ENCODE measurements around the gene PWP1. TPM values are rescaled to one million over a fixed set of nuclear protein-coding genes. Genes with fewer than 3 reads are reported as not detected.
A peak's percentile ranks its signal among the peaks of the same experiment; 100 is the strongest.
"Not testable (repeated sequence)": the region's sequence is repeated elsewhere in the genome, so short reads cannot be mapped to it uniquely, and the experiment has no call there.

PWP1 gene
- total RNA-seq, 1 donor from 2014 or later = 38.1 TPM

- Histone ChIP-seq H3K9me3 (ENCODE audit: control insufficient read depth in 3 of 3, low read length in 3 of 3) (no peaks in the 10 kb centered on the region), H3K4me3 (ENCODE audit: low read length in 3 of 3) (peak overlapping the region in 1 of 3 donors; percentile 97), H3K27me3 (ENCODE audit: control insufficient read depth in 3 of 3, insufficient read depth in 3 of 3, low read length in 3 of 3) (peaks cover 0 to 9% (median 2%) of the 10 kb centered on the region in 3 donors), H3K9ac (ENCODE audit: low read depth in 1 of 3, low read length in 3 of 3) (no peak overlapping the region), H3K27ac (ENCODE audit: low read depth, low read length) (no peak overlapping the region), H3K4me1 (ENCODE audit: control insufficient read depth in 3 of 3, insufficient read depth in 3 of 3, low read length in 3 of 3) (peaks cover 9 to 19% (median 10%) of the 10 kb centered on the region in 3 donors), H3K36me3 (ENCODE audit: control insufficient read depth in 3 of 3, insufficient read depth in 3 of 3, low read length in 3 of 3) (peaks cover 10 to 11% (median 11%) of the 10 kb centered on the region in 3 donors)
Measured at GRCh38 chr12:107684029-107684795, 1.4 kb upstream of the PWP1 start.

GRCh38 chr12:107684990-107685359, 624 bp upstream of the PWP1 start:
- H3K9ac ChIP-seq (ENCODE audit: low read depth in 1 of 3, low read length in 3 of 3) = peak overlapping the region; percentile 95 to 100 (median 96)
- H3K36me3 ChIP-seq (ENCODE audit: control insufficient read depth in 3 of 3, insufficient read depth in 3 of 3, low read length in 3 of 3) = peaks cover 12 to 17% (median 15%) of the 10 kb centered on the region in 3 donors
- peaks cover 9 to 19% (median 10%) of the 10 kb centered on the region in 3 donors for H3K4me1 ChIP-seq (ENCODE audit: control insufficient read depth in 3 of 3, insufficient read depth in 3 of 3, low read length in 3 of 3)
- H3K9me3 ChIP-seq (ENCODE audit: control insufficient read depth in 3 of 3, low read length in 3 of 3) = no peaks in the 10 kb centered on the region
- H3K4me3 ChIP-seq (ENCODE audit: low read length in 3 of 3) = peak overlapping the region; percentile 95 to 100 (median 97)
- peaks cover 0 to 8% (median 2%) of the 10 kb centered on the region in 3 donors for H3K27me3 ChIP-seq (ENCODE audit: control insufficient read depth in 3 of 3, insufficient read depth in 3 of 3, low read length in 3 of 3)
- peak overlapping the region; percentile 58 for H3K27ac ChIP-seq (ENCODE audit: low read depth, low read length)

GRCh38 chr12:107695772-107696171, 10.2 kb downstream of the PWP1 start:
- H3K27me3 ChIP-seq (ENCODE audit: control insufficient read depth in 3 of 3, insufficient read depth in 3 of 3, low read length in 3 of 3); H3K27ac ChIP-seq (ENCODE audit: low read depth, low read length); H3K9me3 ChIP-seq (ENCODE audit: control insufficient read depth in 3 of 3, low read length in 3 of 3); H3K4me3 ChIP-seq (ENCODE audit: low read length in 3 of 3); H3K9ac ChIP-seq (ENCODE audit: low read depth in 1 of 3, low read length in 3 of 3); H3K4me1 ChIP-seq (ENCODE audit: control insufficient read depth in 3 of 3, insufficient read depth in 3 of 3, low read length in 3 of 3): not testable (repeated sequence)
- peaks cover 44 to 84% (median 84%) of the 10 kb centered on the region in 3 donors for H3K36me3 ChIP-seq (ENCODE audit: control insufficient read depth in 3 of 3, insufficient read depth in 3 of 3, low read length in 3 of 3)

- Histone ChIP-seq H3K9me3 (ENCODE audit: control insufficient read depth in 3 of 3, low read length in 3 of 3) (no peaks in the 10 kb centered on the region), H3K4me1 (ENCODE audit: control insufficient read depth in 3 of 3, insufficient read depth in 3 of 3, low read length in 3 of 3) (no peaks in the 10 kb centered on the region), H3K27ac (ENCODE audit: low read depth, low read length) (no peak overlapping the region), H3K27me3 (ENCODE audit: control insufficient read depth in 3 of 3, insufficient read depth in 3 of 3, low read length in 3 of 3) (no peaks in the 10 kb centered on the region), H3K4me3 (ENCODE audit: low read length in 3 of 3) (no peak overlapping the region), H3K36me3 (ENCODE audit: control insufficient read depth in 3 of 3, insufficient read depth in 3 of 3, low read length in 3 of 3) (peaks cover 45 to 79% (median 74%) of the 10 kb centered on the region in 3 donors), H3K9ac (ENCODE audit: low read depth in 1 of 3, low read length in 3 of 3) (no peak overlapping the region)
Measured at GRCh38 chr12:107702106-107702505, 16.5 kb downstream of the PWP1 start.

GRCh38 chr12:107704041-107704440, 18.4 kb downstream of the PWP1 start:
- no peak overlapping the region for H3K27ac ChIP-seq (ENCODE audit: low read depth, low read length)
- H3K9me3 ChIP-seq (ENCODE audit: control insufficient read depth in 3 of 3, low read length in 3 of 3) = no peaks in the 10 kb centered on the region
- H3K27me3 ChIP-seq (ENCODE audit: control insufficient read depth in 3 of 3, insufficient read depth in 3 of 3, low read length in 3 of 3) = no peaks in the 10 kb centered on the region
- no peak overlapping the region for H3K9ac ChIP-seq (ENCODE audit: low read depth in 1 of 3, low read length in 3 of 3)
- no peak overlapping the region for H3K4me3 ChIP-seq (ENCODE audit: low read length in 3 of 3)
- no peaks in the 10 kb centered on the region for H3K4me1 ChIP-seq (ENCODE audit: control insufficient read depth in 3 of 3, insufficient read depth in 3 of 3, low read length in 3 of 3)
- peaks cover 51 to 74% (median 67%) of the 10 kb centered on the region in 3 donors for H3K36me3 ChIP-seq (ENCODE audit: control insufficient read depth in 3 of 3, insufficient read depth in 3 of 3, low read length in 3 of 3)

GRCh38 chr12:107705522-107705921, 19.9 kb downstream of the PWP1 start:
- not testable (repeated sequence) for H3K27me3 ChIP-seq (ENCODE audit: control insufficient read depth in 3 of 3, insufficient read depth in 3 of 3, low read length in 3 of 3); H3K9ac ChIP-seq (ENCODE audit: low read depth in 1 of 3, low read length in 3 of 3); H3K4me1 ChIP-seq (ENCODE audit: control insufficient read depth in 3 of 3, insufficient read depth in 3 of 3, low read length in 3 of 3); H3K9me3 ChIP-seq (ENCODE audit: control insufficient read depth in 3 of 3, low read length in 3 of 3); H3K4me3 ChIP-seq (ENCODE audit: low read length in 3 of 3); H3K27ac ChIP-seq (ENCODE audit: low read depth, low read length)
- H3K36me3 ChIP-seq (ENCODE audit: control insufficient read depth in 3 of 3, insufficient read depth in 3 of 3, low read length in 3 of 3) = peaks cover 50 to 73% (median 61%) of the 10 kb centered on the region in 3 donors

- Histone ChIP-seq H3K4me3 (ENCODE audit: low read length in 3 of 3) (no peak overlapping the region), H3K27ac (ENCODE audit: low read depth, low read length) (no peak overlapping the region), H3K4me1 (ENCODE audit: control insufficient read depth in 3 of 3, insufficient read depth in 3 of 3, low read length in 3 of 3) (no peaks in the 10 kb centered on the region), H3K9ac (ENCODE audit: low read depth in 1 of 3, low read length in 3 of 3) (no peak overlapping the region), H3K36me3 (ENCODE audit: control insufficient read depth in 3 of 3, insufficient read depth in 3 of 3, low read length in 3 of 3) (peaks cover 16 to 40% (median 38%) of the 10 kb centered on the region in 3 donors), H3K9me3 (ENCODE audit: control insufficient read depth in 3 of 3, low read length in 3 of 3) (no peaks in the 10 kb centered on the region), H3K27me3 (ENCODE audit: control insufficient read depth in 3 of 3, insufficient read depth in 3 of 3, low read length in 3 of 3) (no peaks in the 10 kb centered on the region)
Measured at GRCh38 chr12:107715780-107716179, 30.2 kb downstream of the PWP1 start.

GRCh38 chr12:107718606-107719005, 33.0 kb downstream of the PWP1 start:
- Histone ChIP-seq H3K9me3 (ENCODE audit: control insufficient read depth in 3 of 3, low read length in 3 of 3) (no peaks in the 10 kb centered on the region), H3K27ac (ENCODE audit: low read depth, low read length) (no peak overlapping the region), H3K4me1 (ENCODE audit: control insufficient read depth in 3 of 3, insufficient read depth in 3 of 3, low read length in 3 of 3) (no peaks in the 10 kb centered on the region), H3K9ac (ENCODE audit: low read depth in 1 of 3, low read length in 3 of 3) (no peak overlapping the region), H3K4me3 (ENCODE audit: low read length in 3 of 3) (no peak overlapping the region), H3K36me3 (ENCODE audit: control insufficient read depth in 3 of 3, insufficient read depth in 3 of 3, low read length in 3 of 3) (peaks cover 1 to 16% (median 12%) of the 10 kb centered on the region in 3 donors), H3K27me3 (ENCODE audit: control insufficient read depth in 3 of 3, insufficient read depth in 3 of 3, low read length in 3 of 3) (no peaks in the 10 kb centered on the region)

- H3K9ac ChIP-seq (ENCODE audit: low read depth in 1 of 3, low read length in 3 of 3); H3K27ac ChIP-seq (ENCODE audit: low read depth, low read length); H3K4me3 ChIP-seq (ENCODE audit: low read length in 3 of 3); H3K9me3 ChIP-seq (ENCODE audit: control insufficient read depth in 3 of 3, low read length in 3 of 3); H3K36me3 ChIP-seq (ENCODE audit: control insufficient read depth in 3 of 3, insufficient read depth in 3 of 3, low read length in 3 of 3); H3K27me3 ChIP-seq (ENCODE audit: control insufficient read depth in 3 of 3, insufficient read depth in 3 of 3, low read length in 3 of 3); H3K4me1 ChIP-seq (ENCODE audit: control insufficient read depth in 3 of 3, insufficient read depth in 3 of 3, low read length in 3 of 3): not testable (repeated sequence)
Measured at GRCh38 chr12:107727327-107727726, 41.7 kb downstream of the PWP1 start.

GRCh38 chr12:107727742-107728141, 42.1 kb downstream of the PWP1 start:
- not testable (repeated sequence) for H3K36me3 ChIP-seq (ENCODE audit: control insufficient read depth in 3 of 3, insufficient read depth in 3 of 3, low read length in 3 of 3); H3K9me3 ChIP-seq (ENCODE audit: control insufficient read depth in 3 of 3, low read length in 3 of 3); H3K4me1 ChIP-seq (ENCODE audit: control insufficient read depth in 3 of 3, insufficient read depth in 3 of 3, low read length in 3 of 3); H3K27me3 ChIP-seq (ENCODE audit: control insufficient read depth in 3 of 3, insufficient read depth in 3 of 3, low read length in 3 of 3); H3K27ac ChIP-seq (ENCODE audit: low read depth, low read length); H3K4me3 ChIP-seq (ENCODE audit: low read length in 3 of 3); H3K9ac ChIP-seq (ENCODE audit: low read depth in 1 of 3, low read length in 3 of 3)

Measured in skeletal muscle tissue (tissue), 4 donors.